Liver (tissue), 9 donors: ENCODE results near the gene PEX1. TPM values are rescaled to one million over a fixed set of nuclear protein-coding genes. Genes with fewer than 3 reads are reported as not detected.

Experiments used
- DNase-seq: peaks from one replicate; pipeline ENCODE4 v3.0.0-alpha.2; 2017; ENCODE audit warnings: low spot score
- H3K27ac ChIP-seq, 2 donors: one replicate each; pipeline ENCODE4 v1.7.0; 2013; ENCODE audit warnings: inconsistent platforms in 2 of 2, low read length in 2 of 2, control low read depth in 1 of 2, low read depth in 1 of 2, mild to moderate bottlenecking in 1 of 2
- H3K27me3 ChIP-seq, 4 donors: one replicate each; pipeline versions ENCODE4 v1.6.1 to v1.7.0; 2013; ENCODE audit warnings: low read length in 3 of 4, inconsistent platforms in 1 of 4, mild to moderate bottlenecking in 1 of 4, moderate library complexity in 1 of 4; ENCODE audit not compliant: control insufficient read depth in 4 of 4, insufficient read depth in 4 of 4
- H3K36me3 ChIP-seq, 4 donors: one replicate each; pipeline versions ENCODE4 v1.6.1 to v1.7.0; 2013; ENCODE audit warnings: low read length in 3 of 4, mild to moderate bottlenecking in 3 of 4, low read depth in 1 of 4, moderate library complexity in 1 of 4; ENCODE audit not compliant: control insufficient read depth in 4 of 4, insufficient read depth in 3 of 4
- H3K4me1 ChIP-seq, 4 donors: one replicate each; pipeline versions ENCODE4 v1.6.1 to v1.7.0; 2013; ENCODE audit warnings: low read length in 3 of 4, mild to moderate bottlenecking in 3 of 4, moderate library complexity in 1 of 4; ENCODE audit not compliant: control insufficient read depth in 4 of 4, insufficient read depth in 4 of 4
- H3K4me3 ChIP-seq, 3 donors: one replicate each; pipeline versions ENCODE4 v1.6.1 to v1.7.0; 2013; ENCODE audit warnings: low read length in 3 of 3, control low read depth in 1 of 3, low read depth in 1 of 3, mild to moderate bottlenecking in 1 of 3
- H3K9ac ChIP-seq, 2 donors: one replicate each; pipeline ENCODE4 v1.7.0; 2013; ENCODE audit warnings: low read length in 2 of 2, mild to moderate bottlenecking in 2 of 2, moderate library complexity in 2 of 2, control low read depth in 1 of 2, low read depth in 1 of 2
- H3K9me3 ChIP-seq, 4 donors: one replicate each; pipeline versions ENCODE4 v1.6.1 to v1.7.0; 2013; ENCODE audit warnings: low read length in 3 of 4; ENCODE audit not compliant: control insufficient read depth in 4 of 4
- EGR1 ChIP-seq, 2 donors: IDR thresholded peaks; 2 replicates each; pipeline ENCODE4 v1.6.1; 2016 to 2018; ENCODE audit warnings: antibody characterized with exemption in 2 of 2, low read depth in 2 of 2
- GABPA ChIP-seq, 2 donors: IDR thresholded peaks in 1 of 2; conservative IDR thresholded peaks in 1 of 2; 2 replicates each; pipeline ENCODE4 v1.6.1; 2016; ENCODE audit warnings: antibody characterized with exemption in 2 of 2, mild to moderate bottlenecking in 1 of 2, moderate library complexity in 1 of 2
- HNF4A ChIP-seq, 2 donors: conservative IDR thresholded peaks; 2 replicates each; pipeline ENCODE4 v1.6.1; 2016; ENCODE audit warnings: antibody characterized with exemption in 2 of 2, mild to moderate bottlenecking in 2 of 2
- JUND ChIP-seq, 2 donors: IDR thresholded peaks; 2 replicates each; pipeline ENCODE4 v1.6.1; 2016; ENCODE audit warnings: antibody characterized with exemption in 2 of 2
- NR2F2 ChIP-seq: IDR thresholded peaks from 2 replicates; pipeline ENCODE4 v1.6.1; 2016; ENCODE audit warnings: antibody characterized with exemption
- RXRA ChIP-seq, 2 donors: IDR thresholded peaks; 2 replicates each; pipeline ENCODE4 v1.6.1; 2017 to 2018; ENCODE audit warnings: antibody characterized with exemption in 2 of 2, mild to moderate bottlenecking in 1 of 2
- SP1 ChIP-seq: IDR thresholded peaks from 2 replicates; pipeline ENCODE4 v1.6.1; 2018; ENCODE audit warnings: antibody characterized with exemption, mild to moderate bottlenecking
- TAF1 ChIP-seq: conservative IDR thresholded peaks from 2 replicates; pipeline ENCODE4 v1.6.1; 2016; ENCODE audit warnings: antibody characterized with exemption, mild to moderate bottlenecking
- YY1 ChIP-seq: IDR thresholded peaks from 2 replicates; pipeline ENCODE4 v1.6.1; 2016; ENCODE audit warnings: antibody characterized with exemption, mild to moderate bottlenecking
- WGBS: extraction: QIAGEN DNeasy Blood & Tissue Kit; methylation state at CpG from one replicate; pipeline ENCODE4 v1.1.7; 2013; 5-methylcytosine and 5-hydroxymethylcytosine counted together
- polyA plus RNA-seq, 2 donors: library from polyadenylated mRNA; stranded (reverse) in 1 of 2; unstranded in 1 of 2; fragments of 200-250 nt in 1 of 2; fragments of >200 nt in 1 of 2; fragmentation: Nextera tagmentation in 1 of 2; extraction: Ambion mirVana in 1 of 2; gene quantifications; one replicate each; pipeline versions ENCODE4 v1.2.1 to v1.2.3, GENCODE V29; 2013 to 2015
- total RNA-seq, 2 donors: library from RNA; depleted of rRNA; stranded (reverse); fragments of >200 nt; gene quantifications; one replicate each; pipeline ENCODE4 v1.2.3, GENCODE V29; 2014
- TF ChIP-seq, protein P1 (sequence below): IDR thresholded peaks from 2 replicates; pipeline ENCODE4 v1.6.1; 2016; ENCODE audit warnings: antibody characterized with exemption, mild to moderate bottlenecking
- TF ChIP-seq, protein P2 (sequence below): IDR thresholded peaks from 2 replicates; pipeline ENCODE4 v1.6.1; 2016; ENCODE audit warnings: antibody characterized with exemption
- TF ChIP-seq, protein P3 (sequence below): fragments of 150-350 bp; IDR thresholded peaks from 2 replicates; pipeline ENCODE4 v1.5.1; 2017; ENCODE audit warnings: improper control_type of control experiment, low read depth, low read length; ENCODE audit not compliant: missing input control
- TF ChIP-seq, protein P4 (sequence below): IDR thresholded peaks from 2 replicates; pipeline ENCODE4 v1.6.1; 2016; ENCODE audit warnings: antibody characterized with exemption
- donor health status: healthy.
- donor health status: healthy.
- donor health status: healthy.
- donor health status: healthy.
- donor health status: healthy.

PEX1 gene
- total and polyA plus RNA-seq, 4 donors = 7.2 to 18.2 (median 9.0) TPM

DNA sequence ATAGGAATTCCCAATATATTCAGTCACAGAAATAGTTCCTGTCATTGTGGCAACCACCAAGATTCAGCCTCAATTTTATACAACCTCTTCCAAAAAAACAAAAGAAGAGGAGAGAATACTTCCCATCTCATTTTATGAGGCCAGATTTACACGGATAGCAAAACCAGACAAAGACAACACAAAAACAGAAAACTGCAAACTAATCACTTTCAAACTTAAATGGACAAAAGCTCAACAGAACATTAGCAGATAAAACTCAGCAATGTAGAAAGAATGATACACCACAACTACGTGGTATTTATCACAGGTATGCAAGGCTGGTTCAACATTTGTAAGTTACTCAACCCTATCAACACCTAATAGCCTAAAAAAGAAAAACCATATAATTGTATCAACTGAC lies 22.0 kb downstream of the PEX1 start:
- no peaks in the 10 kb centered on the region for H3K27me3 ChIP-seq
- H3K4me3 ChIP-seq = no peak overlapping the region
- WGBS = 90% methylated on average over 2 of the region's 2 CpGs
- H3K9ac ChIP-seq = no peak overlapping the region
- H3K4me1 ChIP-seq = no peaks in the 10 kb centered on the region
- no peak for DNase-seq
- H3K9me3 ChIP-seq = no peaks in the 10 kb centered on the region
- no peak overlapping the region for H3K27ac ChIP-seq
- peaks cover 3 to 14% (median 10%) of the 10 kb centered on the region in 4 donors for H3K36me3 ChIP-seq
- TF ChIP-seq SP1 (no peak), YY1 (no peak), GABPA (IDR thresholded peaks at IDR 0.05 in 1 of 2, conservative IDR thresholded peaks at IDR 0.05 in 1 of 2) (no peak), JUND (IDR thresholded peaks at IDR 0.05) (no peak), TAF1 (no peak), NR2F2 (no peak), HNF4A (conservative IDR thresholded peaks at IDR 0.05) (no peak), EGR1 (IDR thresholded peaks at IDR 0.05; ENCODE audit: low read depth in 2 of 2) (no peak)
- TF ChIP-seq, protein P1, sequence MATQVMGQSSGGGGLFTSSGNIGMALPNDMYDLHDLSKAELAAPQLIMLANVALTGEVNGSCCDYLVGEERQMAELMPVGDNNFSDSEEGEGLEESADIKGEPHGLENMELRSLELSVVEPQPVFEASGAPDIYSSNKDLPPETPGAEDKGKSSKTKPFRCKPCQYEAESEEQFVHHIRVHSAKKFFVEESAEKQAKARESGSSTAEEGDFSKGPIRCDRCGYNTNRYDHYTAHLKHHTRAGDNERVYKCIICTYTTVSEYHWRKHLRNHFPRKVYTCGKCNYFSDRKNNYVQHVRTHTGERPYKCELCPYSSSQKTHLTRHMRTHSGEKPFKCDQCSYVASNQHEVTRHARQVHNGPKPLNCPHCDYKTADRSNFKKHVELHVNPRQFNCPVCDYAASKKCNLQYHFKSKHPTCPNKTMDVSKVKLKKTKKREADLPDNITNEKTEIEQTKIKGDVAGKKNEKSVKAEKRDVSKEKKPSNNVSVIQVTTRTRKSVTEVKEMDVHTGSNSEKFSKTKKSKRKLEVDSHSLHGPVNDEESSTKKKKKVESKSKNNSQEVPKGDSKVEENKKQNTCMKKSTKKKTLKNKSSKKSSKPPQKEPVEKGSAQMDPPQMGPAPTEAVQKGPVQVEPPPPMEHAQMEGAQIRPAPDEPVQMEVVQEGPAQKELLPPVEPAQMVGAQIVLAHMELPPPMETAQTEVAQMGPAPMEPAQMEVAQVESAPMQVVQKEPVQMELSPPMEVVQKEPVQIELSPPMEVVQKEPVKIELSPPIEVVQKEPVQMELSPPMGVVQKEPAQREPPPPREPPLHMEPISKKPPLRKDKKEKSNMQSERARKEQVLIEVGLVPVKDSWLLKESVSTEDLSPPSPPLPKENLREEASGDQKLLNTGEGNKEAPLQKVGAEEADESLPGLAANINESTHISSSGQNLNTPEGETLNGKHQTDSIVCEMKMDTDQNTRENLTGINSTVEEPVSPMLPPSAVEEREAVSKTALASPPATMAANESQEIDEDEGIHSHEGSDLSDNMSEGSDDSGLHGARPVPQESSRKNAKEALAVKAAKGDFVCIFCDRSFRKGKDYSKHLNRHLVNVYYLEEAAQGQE = no peak
- TF ChIP-seq, protein P2, sequence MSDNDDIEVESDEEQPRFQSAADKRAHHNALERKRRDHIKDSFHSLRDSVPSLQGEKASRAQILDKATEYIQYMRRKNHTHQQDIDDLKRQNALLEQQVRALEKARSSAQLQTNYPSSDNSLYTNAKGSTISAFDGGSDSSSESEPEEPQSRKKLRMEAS = no peak

DNA sequence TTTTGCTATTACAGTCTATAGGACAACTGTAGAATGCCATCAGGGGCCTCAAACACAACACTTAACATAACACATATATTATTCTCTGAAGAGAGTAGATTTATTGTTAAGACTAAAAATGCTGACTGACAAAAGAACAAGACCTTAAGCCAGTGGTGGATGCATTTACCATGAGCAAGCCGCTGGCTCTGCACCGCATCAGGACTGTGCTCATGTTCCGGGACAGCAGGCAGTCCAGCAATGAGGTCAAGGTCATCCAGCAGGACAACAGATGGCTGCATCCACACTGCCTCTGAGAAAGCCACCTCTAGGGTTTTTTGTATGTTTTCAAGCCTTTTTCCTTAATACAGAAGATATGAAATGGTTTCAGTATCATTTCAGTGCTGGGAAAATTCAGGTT lies 23.8 kb downstream of the PEX1 start:
- no peak for TF ChIP-seq YY1
- no peak for TF ChIP-seq SP1
- TF ChIP-seq HNF4A (conservative IDR thresholded peaks at IDR 0.05) = no peak
- TF ChIP-seq, protein P1 = no peak

DNA sequence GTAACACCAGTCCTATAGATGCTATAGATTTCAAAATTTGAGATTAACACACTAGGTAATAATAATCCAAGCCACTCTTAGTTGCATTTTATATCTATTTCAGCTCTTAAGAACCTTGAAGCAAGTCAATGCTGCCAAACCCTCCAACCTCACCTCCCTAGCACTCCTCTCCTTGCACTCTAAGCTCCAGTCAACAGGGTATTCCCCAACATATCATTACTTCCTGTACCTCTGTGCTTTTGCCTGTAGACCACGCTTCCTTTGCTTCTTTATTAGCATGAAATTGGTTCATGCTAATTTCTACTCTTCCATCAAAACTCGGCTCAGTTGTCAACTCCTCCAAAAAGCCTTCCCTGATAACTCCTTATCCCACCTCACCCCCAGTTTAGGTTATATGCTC lies 24.6 kb downstream of the PEX1 start:
- Histone ChIP-seq H3K9me3 (no peaks in the 10 kb centered on the region), H3K9ac (no peak overlapping the region), H3K4me1 (no peaks in the 10 kb centered on the region), H3K36me3 (peaks cover 1 to 30% (median 19%) of the 10 kb centered on the region in 4 donors), H3K4me3 (no peak overlapping the region), H3K27me3 (no peaks in the 10 kb centered on the region), H3K27ac (no peak overlapping the region)
- WGBS = 91% methylated on average over 2 of the region's 2 CpGs
- TF ChIP-seq TAF1 (no peak), HNF4A (conservative IDR thresholded peaks at IDR 0.05) (no peak), NR2F2 (no peak), YY1 (no peak), RXRA (IDR thresholded peaks at IDR 0.05) (no peak)
- TF ChIP-seq, protein P3, sequence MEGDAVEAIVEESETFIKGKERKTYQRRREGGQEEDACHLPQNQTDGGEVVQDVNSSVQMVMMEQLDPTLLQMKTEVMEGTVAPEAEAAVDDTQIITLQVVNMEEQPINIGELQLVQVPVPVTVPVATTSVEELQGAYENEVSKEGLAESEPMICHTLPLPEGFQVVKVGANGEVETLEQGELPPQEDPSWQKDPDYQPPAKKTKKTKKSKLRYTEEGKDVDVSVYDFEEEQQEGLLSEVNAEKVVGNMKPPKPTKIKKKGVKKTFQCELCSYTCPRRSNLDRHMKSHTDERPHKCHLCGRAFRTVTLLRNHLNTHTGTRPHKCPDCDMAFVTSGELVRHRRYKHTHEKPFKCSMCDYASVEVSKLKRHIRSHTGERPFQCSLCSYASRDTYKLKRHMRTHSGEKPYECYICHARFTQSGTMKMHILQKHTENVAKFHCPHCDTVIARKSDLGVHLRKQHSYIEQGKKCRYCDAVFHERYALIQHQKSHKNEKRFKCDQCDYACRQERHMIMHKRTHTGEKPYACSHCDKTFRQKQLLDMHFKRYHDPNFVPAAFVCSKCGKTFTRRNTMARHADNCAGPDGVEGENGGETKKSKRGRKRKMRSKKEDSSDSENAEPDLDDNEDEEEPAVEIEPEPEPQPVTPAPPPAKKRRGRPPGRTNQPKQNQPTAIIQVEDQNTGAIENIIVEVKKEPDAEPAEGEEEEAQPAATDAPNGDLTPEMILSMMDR = no peak
- TF ChIP-seq, protein P4, sequence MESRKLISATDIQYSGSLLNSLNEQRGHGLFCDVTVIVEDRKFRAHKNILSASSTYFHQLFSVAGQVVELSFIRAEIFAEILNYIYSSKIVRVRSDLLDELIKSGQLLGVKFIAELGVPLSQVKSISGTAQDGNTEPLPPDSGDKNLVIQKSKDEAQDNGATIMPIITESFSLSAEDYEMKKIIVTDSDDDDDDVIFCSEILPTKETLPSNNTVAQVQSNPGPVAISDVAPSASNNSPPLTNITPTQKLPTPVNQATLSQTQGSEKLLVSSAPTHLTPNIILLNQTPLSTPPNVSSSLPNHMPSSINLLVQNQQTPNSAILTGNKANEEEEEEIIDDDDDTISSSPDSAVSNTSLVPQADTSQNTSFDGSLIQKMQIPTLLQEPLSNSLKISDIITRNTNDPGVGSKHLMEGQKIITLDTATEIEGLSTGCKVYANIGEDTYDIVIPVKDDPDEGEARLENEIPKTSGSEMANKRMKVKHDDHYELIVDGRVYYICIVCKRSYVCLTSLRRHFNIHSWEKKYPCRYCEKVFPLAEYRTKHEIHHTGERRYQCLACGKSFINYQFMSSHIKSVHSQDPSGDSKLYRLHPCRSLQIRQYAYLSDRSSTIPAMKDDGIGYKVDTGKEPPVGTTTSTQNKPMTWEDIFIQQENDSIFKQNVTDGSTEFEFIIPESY = no peak
- no peak for DNase-seq

More for the DNA sequence above, 23.8 kb downstream of the PEX1 start:
- Histone ChIP-seq H3K4me3 (no peak overlapping the region), H3K9ac (no peak overlapping the region), H3K9me3 (no peaks in the 10 kb centered on the region), H3K36me3 (peaks cover 1 to 25% (median 17%) of the 10 kb centered on the region in 4 donors), H3K4me1 (no peaks in the 10 kb centered on the region), H3K27ac (no peak overlapping the region), H3K27me3 (no peaks in the 10 kb centered on the region)
- no peak for DNase-seq
- WGBS = 82% methylated on average over 3 of the region's 3 CpGs
